Mononuclear cell (primary cell): ENCODE results near the gene SERINC3. TPM values are rescaled to one million over a fixed set of nuclear protein-coding genes. Genes with fewer than 3 reads are reported as not detected.

Source experiments
- H3K27me3 ChIP-seq: 2 replicates; pipeline ENCODE4 v1.6.0; 2011; ENCODE audit warnings: low read length, control low read depth; ENCODE audit not compliant: insufficient read depth
- H3K4me1 ChIP-seq: 2 replicates; pipeline ENCODE4 v1.5.1; 2011; ENCODE audit warnings: mild to moderate bottlenecking, low read length, control low read depth; ENCODE audit not compliant: insufficient read depth
- H3K4me3 ChIP-seq: 2 replicates; pipeline ENCODE4 v1.5.1; 2011; ENCODE audit warnings: mild to moderate bottlenecking, low read length, moderate library complexity
- H3K9me3 ChIP-seq: 2 replicates; pipeline ENCODE4 v1.5.1; 2011; ENCODE audit warnings: low read depth, mild to moderate bottlenecking, control low read depth, low read length
- total RNA-seq: library from RNA; depleted of rRNA; stranded (reverse); fragments of >200 nt; gene quantifications from one replicate; pipeline ENCODE4 v1.2.3, GENCODE V29; 2012

Gene SERINC3
- total RNA-seq, 1 donor, result 37.7 TPM

DNA sequence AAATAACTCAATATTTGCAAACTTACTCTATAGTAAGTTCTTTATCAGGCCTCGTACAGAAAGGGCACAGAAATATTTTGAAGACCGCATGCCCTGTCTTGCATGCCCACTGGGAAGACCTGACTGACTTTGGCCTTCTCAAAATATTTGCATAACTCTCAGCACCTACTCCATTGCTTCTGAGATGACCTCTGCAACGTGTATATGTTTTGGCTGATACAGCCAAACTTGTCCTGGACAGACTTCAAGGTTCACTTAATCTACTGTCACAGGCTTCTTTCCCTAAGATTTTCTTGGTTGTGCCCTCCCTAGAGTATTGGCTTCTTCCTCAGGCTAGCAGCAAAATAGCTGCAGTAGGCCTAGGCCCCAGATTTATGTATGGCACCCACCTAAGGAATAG, 21.5 kb upstream of the SERINC3 start:
- Histone ChIP-seq H3K9me3 (no peaks in the 10 kb centered on the region), H3K4me1 (no peaks in the 10 kb centered on the region), H3K27me3 (no peaks in the 10 kb centered on the region), H3K4me3 (no peak overlapping the region)

GRCh38 chr20:44542890-44543289, 21.0 kb upstream of the SERINC3 start:
- no peak overlapping the region for H3K4me3 ChIP-seq
- H3K4me1 ChIP-seq, result no peaks in the 10 kb centered on the region
- no peaks in the 10 kb centered on the region for H3K9me3 ChIP-seq
- no peaks in the 10 kb centered on the region for H3K27me3 ChIP-seq

DNA sequence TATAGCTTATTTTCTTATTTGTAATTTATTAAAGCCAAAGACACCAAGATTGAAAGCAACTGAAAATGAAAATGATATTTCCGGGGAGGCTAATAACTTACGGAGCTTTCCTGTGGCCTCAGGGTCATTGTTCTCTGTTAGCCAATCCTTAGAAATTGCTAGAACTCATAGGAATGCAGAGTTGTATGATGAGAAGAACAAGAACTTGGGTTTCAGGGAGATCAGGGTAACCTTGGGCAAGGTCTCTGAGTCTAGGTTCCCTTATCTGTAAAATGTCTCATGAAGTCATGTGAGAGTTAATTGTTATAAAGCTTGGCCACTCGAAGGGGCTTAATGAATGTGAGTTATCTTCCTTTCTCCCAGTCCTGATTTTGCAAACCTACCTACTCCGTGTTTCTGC, 20.1 kb upstream of the SERINC3 start:
- no peaks in the 10 kb centered on the region for H3K9me3 ChIP-seq
- H3K27me3 ChIP-seq, result no peaks in the 10 kb centered on the region
- no peak overlapping the region for H3K4me3 ChIP-seq
- H3K4me1 ChIP-seq, result no peaks in the 10 kb centered on the region

GRCh38 chr20:44540834-44541233, 19.0 kb upstream of the SERINC3 start:
- Histone ChIP-seq H3K9me3 (no peaks in the 10 kb centered on the region), H3K4me3 (no peak overlapping the region), H3K27me3 (no peaks in the 10 kb centered on the region), H3K4me1 (peaks cover 4% of the 10 kb centered on the region)

GRCh38 chr20:44537993-44538392, 16.1 kb upstream of the SERINC3 start:
- no peaks in the 10 kb centered on the region for H3K9me3 ChIP-seq
- H3K27me3 ChIP-seq, result no peaks in the 10 kb centered on the region
- H3K4me1 ChIP-seq, result peaks cover 7% of the 10 kb centered on the region
- no peak overlapping the region for H3K4me3 ChIP-seq

DNA sequence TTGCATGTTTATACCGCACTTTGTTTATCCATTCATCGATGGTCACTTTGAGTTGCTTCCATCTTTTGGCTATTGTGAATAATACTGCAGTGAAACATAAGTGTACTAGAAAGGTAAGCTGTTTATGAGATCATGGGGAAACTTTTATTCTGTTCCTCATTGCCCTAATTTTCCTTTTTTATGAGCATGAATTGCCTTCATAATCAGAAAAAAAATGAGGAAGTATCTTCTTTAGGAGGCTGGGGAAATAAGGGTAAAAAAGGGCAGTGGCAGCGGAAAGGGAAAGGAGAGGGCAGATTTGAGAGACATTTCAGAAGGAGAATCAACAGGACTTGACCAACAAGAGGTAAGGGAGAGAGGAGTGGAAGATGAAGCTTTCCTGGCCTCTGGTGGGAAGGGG, 14.3 kb upstream of the SERINC3 start:
- Histone ChIP-seq H3K27me3 (peaks cover 2% of the 10 kb centered on the region), H3K9me3 (no peaks in the 10 kb centered on the region), H3K4me3 (no peak overlapping the region), H3K4me1 (peaks cover 25% of the 10 kb centered on the region)

DNA sequence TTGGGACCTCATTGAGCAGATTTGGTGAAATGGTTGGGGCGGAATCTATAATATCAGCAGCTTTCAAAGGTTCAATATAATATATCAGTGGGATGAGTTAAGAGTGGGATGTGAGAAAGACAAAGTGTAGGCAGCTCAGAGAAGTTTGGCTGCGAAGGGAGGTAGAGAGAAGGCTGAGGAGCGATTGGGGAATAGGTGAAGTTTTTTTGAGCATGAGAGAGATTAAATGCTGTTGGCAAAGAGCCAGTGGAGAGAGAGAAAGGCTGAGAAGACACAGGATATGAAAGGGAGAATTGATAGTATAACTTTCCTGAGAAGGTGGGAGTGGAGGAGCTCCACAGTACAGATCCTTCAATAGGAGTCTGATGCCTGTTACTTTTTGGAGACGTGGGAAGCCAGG, 12.1 kb upstream of the SERINC3 start:
- Histone ChIP-seq H3K9me3 (no peaks in the 10 kb centered on the region), H3K4me3 (no peak overlapping the region), H3K4me1 (peaks cover 27% of the 10 kb centered on the region), H3K27me3 (peaks cover 2% of the 10 kb centered on the region)

GRCh38 chr20:44532981-44533331, 11.1 kb upstream of the SERINC3 start:
- Histone ChIP-seq H3K4me1 (peaks cover 27% of the 10 kb centered on the region), H3K4me3 (no peak overlapping the region), H3K27me3 (peaks cover 2% of the 10 kb centered on the region), H3K9me3 (no peaks in the 10 kb centered on the region)

GRCh38 chr20:44532259-44532980, 10.6 kb upstream of the SERINC3 start:
- H3K9me3 ChIP-seq, result no peaks in the 10 kb centered on the region
- H3K4me3 ChIP-seq, result peak overlapping the region; percentile 53
- H3K4me1 ChIP-seq, result peaks cover 27% of the 10 kb centered on the region
- H3K27me3 ChIP-seq, result peaks cover 2% of the 10 kb centered on the region

DNA sequence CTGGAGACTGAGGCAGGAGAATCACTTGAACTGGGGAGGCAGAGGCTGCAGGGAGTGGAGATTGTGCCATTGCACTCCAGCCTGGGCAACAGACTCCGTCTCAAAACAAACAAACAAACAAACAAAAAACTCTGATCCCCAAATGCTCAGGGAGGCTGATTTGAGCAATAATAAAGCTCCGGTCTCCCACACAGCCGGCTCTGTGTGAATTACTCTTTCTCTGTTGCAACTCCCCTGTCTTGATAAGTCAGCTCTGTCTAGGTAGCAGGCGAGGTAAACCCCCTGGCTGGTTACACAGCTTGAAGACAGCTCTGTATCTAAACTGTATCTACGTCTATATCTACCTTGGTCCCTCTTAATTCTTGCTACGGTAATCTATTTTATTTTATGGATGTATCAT, 6.4 kb upstream of the SERINC3 start:
- peaks cover 2% of the 10 kb centered on the region for H3K27me3 ChIP-seq
- no peaks in the 10 kb centered on the region for H3K9me3 ChIP-seq
- peaks cover 23% of the 10 kb centered on the region for H3K4me1 ChIP-seq
- no peak overlapping the region for H3K4me3 ChIP-seq

GRCh38 chr20:44527716-44528199, 5.9 kb upstream of the SERINC3 start:
- Histone ChIP-seq H3K27me3 (peaks cover 2% of the 10 kb centered on the region), H3K4me1 (peaks cover 18% of the 10 kb centered on the region), H3K9me3 (no peaks in the 10 kb centered on the region), H3K4me3 (no peak overlapping the region)

GRCh38 chr20:44526129-44526528, 4.3 kb upstream of the SERINC3 start:
- Histone ChIP-seq H3K4me3 (no peak overlapping the region), H3K4me1 (peaks cover 8% of the 10 kb centered on the region), H3K9me3 (no peaks in the 10 kb centered on the region), H3K27me3 (no peaks in the 10 kb centered on the region)

- Histone ChIP-seq H3K27me3 (no peaks in the 10 kb centered on the region), H3K4me1 (peaks cover 25% of the 10 kb centered on the region), H3K4me3 (no peak overlapping the region), H3K9me3 (no peaks in the 10 kb centered on the region)
Observed at GRCh38 chr20:44523746-44524145, 1.9 kb upstream of the SERINC3 start.

GRCh38 chr20:44522841-44523240, 971 bp upstream of the SERINC3 start:
- Histone ChIP-seq H3K4me3 (no peak overlapping the region), H3K4me1 (peaks cover 28% of the 10 kb centered on the region), H3K9me3 (no peaks in the 10 kb centered on the region), H3K27me3 (no peaks in the 10 kb centered on the region)

- Histone ChIP-seq H3K27me3 (no peaks in the 10 kb centered on the region), H3K4me1 (peaks cover 32% of the 10 kb centered on the region), H3K4me3 (peak overlapping the region; percentile 89), H3K9me3 (no peaks in the 10 kb centered on the region)
Observed at GRCh38 chr20:44520881-44521280, 989 bp downstream of the SERINC3 start.

DNA sequence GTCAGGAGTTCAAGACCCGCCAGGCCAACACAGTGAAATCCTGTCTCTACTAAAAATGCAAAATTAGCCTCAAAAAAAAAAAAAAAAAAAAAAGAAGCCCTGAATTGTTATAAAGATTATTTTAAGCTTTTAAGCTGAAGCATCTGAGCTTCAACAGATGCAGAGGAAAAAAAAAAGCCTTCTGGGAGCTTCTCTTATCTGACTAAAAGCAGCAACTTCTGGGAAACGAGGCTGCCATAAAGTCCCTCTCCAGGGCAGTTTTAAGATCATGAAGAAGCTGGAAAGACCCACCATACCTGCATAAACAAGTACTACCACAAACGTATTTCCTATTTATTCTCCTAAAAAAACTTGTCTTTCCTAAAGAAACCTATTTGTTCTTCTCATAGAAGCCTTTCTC, 3.6 kb downstream of the SERINC3 start:
- H3K4me1 ChIP-seq, result peaks cover 35% of the 10 kb centered on the region
- no peaks in the 10 kb centered on the region for H3K9me3 ChIP-seq
- no peaks in the 10 kb centered on the region for H3K27me3 ChIP-seq
- H3K4me3 ChIP-seq, result no peak overlapping the region
